HFF-Myc (cell line): Measurements from ENCODE around the gene UBAP1.
"Not testable (repeated sequence)": the region's sequence is repeated elsewhere in the genome, so short reads cannot be mapped to it uniquely, and the experiment has no call there.

Experiments used
- DNase-seq: peaks from one replicate; pipeline ENCODE4 v3.0.0-alpha.2; 2011; ENCODE audit warnings: low read depth; ENCODE audit errors: extremely low read depth
- H3K4me3 ChIP-seq: replicated peaks from 2 replicates; pipeline ENCODE4 v1.5.1; 2011; ENCODE audit warnings: low read depth, mild to moderate bottlenecking, control low read depth, low read length
- CTCF ChIP-seq: IDR thresholded peaks from 2 replicates; pipeline ENCODE4 v1.5.1; 2012; ENCODE audit warnings: mild to moderate bottlenecking, low read depth, low read length, control low read depth; ENCODE audit errors: missing control alignments

UBAP1 gene

DNA sequence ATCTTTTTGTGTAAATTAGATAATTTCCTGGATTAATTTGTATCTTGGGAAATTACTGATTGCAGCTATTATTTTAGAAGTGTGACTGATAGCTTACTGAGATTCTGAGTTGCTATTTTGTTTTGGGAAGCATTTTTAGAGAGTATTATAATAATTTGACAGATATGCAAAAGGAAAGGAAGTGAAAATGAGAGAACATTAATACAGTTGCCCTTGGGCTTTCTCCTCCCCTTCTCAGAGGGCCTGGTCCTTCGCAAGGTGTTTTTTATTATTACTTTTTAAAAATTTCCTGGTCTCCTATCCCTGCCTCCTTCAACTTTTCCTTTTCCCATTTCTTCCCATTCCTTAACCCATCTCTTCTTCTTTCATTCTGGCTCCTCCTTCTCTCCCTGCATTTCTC is 32.6 kb downstream of the UBAP1 start:
- DNase-seq: no peak
- no peak for TF ChIP-seq CTCF
- H3K4me3 ChIP-seq: no peak overlapping the region

DNA sequence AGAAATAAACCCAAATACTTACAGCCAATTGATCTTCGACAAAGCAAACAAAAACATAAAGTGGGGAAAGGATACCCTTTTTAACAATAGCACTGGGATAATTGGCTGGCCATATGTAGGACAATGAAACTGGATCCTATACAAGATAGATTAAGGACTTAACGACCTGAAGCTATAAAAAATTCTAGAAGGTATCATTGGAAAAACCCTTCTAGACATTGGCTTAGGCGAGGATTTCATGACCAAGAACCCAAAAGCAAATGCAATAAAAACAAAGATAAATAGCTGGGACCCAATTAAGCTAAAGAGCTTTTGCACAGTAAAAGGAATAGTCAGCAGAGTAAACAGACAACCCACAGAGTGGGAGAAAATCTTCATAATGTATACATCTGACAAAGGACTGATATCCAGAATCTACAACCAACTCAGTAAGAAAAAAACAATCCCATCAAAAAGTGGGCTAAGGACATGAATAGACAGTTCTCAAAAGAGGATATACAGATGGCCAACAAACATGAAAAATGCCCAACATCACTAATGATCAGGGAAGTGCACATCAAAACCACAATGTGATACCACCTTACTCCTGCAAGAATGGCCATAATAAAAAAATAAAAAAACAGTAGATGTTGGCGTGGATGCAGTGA is 35.6 kb downstream of the UBAP1 start:
- DNase-seq, H3K4me3 ChIP-seq: not testable (repeated sequence)

GRCh38 chr9:34216325-34216724 is 37.5 kb downstream of the UBAP1 start:
- TF ChIP-seq CTCF: no peak
- DNase-seq: no peak
- H3K4me3 ChIP-seq: no peak overlapping the region

GRCh38 chr9:34217015-34217414 is 38.2 kb downstream of the UBAP1 start:
- not testable (repeated sequence) for DNase-seq, H3K4me3 ChIP-seq

- DNase-seq: no peak
- no peak overlapping the region for H3K4me3 ChIP-seq
- TF ChIP-seq CTCF: no peak
These were observed 39.6 kb downstream of the UBAP1 start for GRCh38 chr9:34218446-34218845.

DNA sequence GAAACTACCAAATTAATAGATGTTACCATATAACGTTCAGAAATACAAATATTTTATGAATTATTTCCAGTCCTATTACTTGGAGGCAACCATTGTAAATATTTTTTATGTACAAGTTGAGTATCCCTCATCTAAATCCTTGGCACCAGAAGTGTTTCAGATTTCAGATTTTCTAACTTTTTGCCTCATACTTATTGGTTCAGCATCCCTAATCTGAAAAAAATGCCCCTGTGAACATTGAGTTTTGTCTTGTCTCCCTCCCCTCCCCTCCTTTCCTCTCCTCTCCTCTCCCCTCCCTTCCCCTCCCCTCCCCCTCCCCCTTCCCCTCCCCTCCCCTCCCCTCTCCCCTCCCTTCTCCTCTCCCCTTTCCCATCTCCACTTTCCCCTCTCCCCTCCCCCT is 40.6 kb downstream of the UBAP1 start:
- H3K4me3 ChIP-seq: no peak overlapping the region
- DNase-seq: no peak

DNA sequence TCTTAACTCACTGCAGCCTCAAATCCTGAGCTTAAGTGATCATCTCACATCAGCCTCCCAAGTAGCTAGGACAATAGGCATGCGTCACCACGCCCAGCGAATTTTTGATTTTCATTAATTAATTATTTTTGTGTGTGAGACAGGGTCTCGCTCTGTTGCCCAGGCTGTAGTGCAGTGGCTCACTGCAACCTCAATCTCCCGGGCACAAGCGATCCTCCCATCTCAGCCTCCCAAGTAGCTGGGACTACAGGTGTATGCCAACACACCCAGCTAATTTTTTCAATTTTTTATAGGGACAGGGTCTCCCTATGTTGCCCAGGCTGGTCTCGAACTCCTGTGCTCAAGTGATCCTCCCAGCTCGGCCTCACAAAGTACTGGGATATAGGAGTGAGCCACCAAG is 41.4 kb downstream of the UBAP1 start:
- TF ChIP-seq CTCF: no peak
- no peak for DNase-seq

More for the DNA sequence above, 40.6 kb downstream of the UBAP1 start:
- no peak for TF ChIP-seq CTCF

GRCh38 chr9:34224349-34224748 is 45.5 kb downstream of the UBAP1 start:
- no peak overlapping the region for H3K4me3 ChIP-seq
- DNase-seq: no peak
- TF ChIP-seq CTCF: no peak

More for the DNA sequence above, 41.4 kb downstream of the UBAP1 start:
- H3K4me3 ChIP-seq: no peak overlapping the region

- DNase-seq, H3K4me3 ChIP-seq: not testable (repeated sequence)
These were observed 47.4 kb downstream of the UBAP1 start for GRCh38 chr9:34226144-34226760.
